GOT3 (cell line): Measurements from ENCODE around the gene PAN3.

Source experiments
- DNase-seq: peaks from one replicate; lab custom pipeline; 2025; ENCODE audit warnings: mixed read lengths; lab: John Stamatoyannopoulos, UW

PAN3 gene

GRCh38 chr13:28229522-28230411 lies 91.4 kb downstream of the PAN3 start:
- DNase-seq = no peak

DNA sequence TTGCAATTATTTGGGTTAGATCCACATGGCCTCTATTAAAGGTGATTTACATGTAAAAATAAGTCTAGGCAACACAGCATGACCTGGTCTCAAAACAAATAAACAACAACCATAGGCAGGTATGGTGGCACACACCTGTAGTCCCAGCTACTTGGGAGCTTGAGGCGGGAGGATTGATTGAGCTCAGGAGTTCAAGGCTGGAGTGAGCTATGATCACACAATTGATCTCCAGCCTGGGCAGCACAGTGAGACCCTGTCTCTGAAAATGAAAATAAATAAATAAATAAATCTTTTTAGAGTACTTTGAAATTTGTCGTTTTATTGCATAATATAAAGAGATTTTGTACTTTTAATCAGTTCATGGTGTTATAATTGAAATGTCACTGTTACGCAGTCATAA lies 93.3 kb downstream of the PAN3 start:
- DNase-seq = no peak

GRCh38 chr13:28237944-28238343 lies 99.6 kb downstream of the PAN3 start:
- DNase-seq = no peak

GRCh38 chr13:28239374-28239773 lies 101.0 kb downstream of the PAN3 start:
- no peak for DNase-seq

GRCh38 chr13:28245465-28245864 lies 107.1 kb downstream of the PAN3 start:
- no peak for DNase-seq

GRCh38 chr13:28246891-28247290 lies 108.5 kb downstream of the PAN3 start:
- no peak for DNase-seq

- DNase-seq = no peak
Observed at GRCh38 chr13:28248080-28248479, 109.7 kb downstream of the PAN3 start.

DNA sequence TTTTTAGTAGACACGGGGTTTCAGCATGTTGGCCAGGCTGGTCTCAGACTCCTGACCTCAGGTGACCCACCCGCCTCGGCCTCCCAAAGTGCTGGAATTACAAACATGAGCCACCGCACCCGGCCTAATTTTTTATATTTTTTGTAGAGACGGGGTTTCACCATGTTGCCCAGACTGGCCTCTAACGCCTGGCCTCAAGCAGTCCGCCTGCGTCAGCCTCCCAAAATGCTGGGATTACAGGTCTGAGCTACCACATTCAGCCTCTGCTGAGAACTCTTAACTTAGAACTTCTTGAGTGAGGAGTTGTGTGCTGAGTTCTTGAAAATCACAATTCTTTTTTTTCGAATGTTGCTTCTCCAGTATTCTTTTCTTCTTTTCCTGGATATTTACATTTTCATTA lies 112.2 kb downstream of the PAN3 start:
- no peak for DNase-seq

DNA sequence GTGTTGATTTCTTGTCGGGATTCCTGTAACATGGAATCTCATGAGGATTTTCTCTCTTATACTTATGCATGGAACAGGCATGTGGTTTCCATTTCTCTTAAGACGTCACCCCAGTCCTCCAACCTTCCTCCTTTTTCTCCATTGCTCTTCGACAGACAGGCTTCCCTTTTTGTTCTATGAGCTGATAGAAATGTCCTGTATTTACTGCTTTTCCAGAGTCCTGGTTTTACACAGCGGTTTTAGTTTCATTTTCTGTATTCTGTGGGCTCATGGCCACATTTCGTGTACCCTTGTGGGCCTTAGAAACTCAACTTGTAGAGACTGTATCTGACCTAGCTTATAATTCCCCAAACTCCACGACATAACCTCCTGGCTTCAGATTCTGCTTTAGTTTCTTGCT lies 113.1 kb downstream of the PAN3 start:
- no peak for DNase-seq

- no peak for DNase-seq
Observed at GRCh38 chr13:28252547-28252946, 114.2 kb downstream of the PAN3 start.

DNA sequence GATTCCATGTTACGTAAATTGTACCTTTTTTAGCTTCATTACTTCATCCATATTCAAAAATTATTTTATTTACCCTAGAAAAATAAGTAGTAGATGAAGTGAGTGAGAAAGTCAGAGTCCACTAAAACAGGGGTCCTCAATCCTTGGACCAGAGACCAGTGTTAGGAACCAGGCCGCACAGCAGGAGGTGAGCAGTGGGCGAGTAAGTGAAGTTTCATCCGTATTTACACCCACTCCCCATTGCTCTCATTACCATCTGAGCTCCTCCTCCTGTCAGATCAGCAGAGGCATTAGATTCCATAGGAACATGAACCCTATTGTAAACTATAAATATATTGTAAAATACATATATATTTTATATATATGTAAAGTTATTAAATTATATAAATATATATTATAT lies 119.0 kb downstream of the PAN3 start:
- no peak for DNase-seq

DNA sequence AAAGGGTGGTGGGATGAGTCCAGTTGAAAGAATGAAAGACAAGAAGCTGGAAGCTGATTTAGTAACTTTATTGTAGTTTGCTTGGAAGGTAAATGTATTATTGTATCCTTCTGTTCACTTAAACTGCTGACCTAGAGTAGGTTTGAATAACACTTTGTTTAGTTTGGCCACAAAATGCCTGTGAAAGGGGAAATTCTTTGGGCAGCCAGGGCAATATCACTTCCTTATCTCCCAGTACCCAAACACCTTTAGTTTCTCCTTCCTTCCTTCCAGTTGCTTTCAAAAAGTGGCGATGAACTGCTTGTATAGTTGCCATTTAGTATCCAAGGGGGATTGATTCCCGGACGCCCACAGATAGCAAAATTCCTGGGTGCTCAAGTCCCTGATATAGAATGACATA lies 120.1 kb downstream of the PAN3 start:
- DNase-seq = no peak

DNA sequence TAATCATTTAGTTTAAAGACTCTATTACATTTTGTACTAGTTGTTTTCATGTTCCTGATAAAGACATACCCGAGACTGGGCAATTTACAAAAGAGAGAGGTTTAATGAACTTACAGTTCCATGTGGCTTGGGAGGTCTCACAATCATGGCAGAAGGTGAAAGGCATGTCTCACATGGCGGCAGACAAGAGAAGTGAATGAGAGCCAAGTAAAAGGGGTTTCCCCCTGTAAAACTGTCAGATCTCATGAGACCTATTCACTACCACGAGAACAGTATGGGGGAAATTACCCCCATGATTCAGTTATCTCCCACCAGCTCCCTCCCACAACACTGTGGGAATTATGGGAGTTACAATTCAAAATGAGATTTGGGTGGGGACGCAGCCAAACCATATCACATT lies 129.2 kb downstream of the PAN3 start:
- DNase-seq = no peak

DNA sequence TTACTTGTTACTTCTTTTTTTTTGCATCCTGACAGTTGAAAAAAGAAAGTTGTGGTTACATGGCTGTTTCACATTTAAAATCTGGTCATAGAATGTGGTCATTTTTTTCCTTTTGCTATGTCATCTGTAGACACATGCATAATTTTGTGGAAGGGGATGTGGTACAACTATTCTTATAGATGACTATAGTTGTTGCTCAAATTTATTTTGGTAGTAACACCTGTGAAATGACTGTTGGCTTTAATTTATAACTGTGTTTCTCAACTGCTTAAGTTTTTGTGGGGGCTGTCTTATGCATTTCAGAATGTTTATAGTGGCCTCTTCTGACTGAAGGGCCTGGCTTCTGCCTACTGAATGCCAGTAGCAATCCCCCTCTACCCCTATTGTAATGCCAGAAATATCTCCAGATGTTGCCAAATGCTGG lies 130.5 kb downstream of the PAN3 start:
- no peak for DNase-seq

DNA sequence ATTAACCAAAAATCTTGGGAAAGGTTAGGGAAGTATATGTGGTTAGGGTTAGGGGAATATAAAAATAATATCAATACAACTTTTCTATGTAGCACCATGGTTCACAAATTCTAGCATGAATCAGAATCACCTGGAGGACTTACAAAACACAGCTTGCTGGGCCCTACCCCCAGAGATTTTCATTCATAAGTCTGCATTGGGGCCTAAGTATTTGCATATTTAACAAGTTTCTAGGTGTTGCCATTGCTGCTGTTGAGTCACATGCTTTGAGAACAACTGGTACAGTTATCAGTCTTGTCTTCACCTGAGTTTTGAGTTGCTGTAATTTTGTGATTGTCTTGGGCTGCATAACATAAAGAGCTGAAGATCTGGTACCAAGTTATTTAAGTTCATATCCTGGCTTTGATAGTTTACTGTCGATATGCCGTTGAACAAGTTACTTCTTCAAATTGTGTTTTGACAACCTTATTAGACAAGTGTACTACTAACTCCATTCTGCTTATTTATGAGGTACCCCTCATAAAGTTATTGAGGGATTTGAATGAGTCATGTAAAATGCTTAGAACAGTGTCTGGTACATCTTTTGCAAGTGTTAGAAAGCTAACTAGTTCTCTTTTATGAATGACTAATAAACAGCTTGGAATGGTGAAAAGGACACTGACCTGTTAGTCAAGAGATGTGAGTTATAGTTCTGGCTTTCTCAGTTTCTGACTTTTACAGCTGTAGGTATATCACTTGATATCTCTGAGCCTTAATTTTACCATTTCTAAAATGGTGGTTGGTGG lies 132.9 kb downstream of the PAN3 start:
- DNase-seq = no peak

DNA sequence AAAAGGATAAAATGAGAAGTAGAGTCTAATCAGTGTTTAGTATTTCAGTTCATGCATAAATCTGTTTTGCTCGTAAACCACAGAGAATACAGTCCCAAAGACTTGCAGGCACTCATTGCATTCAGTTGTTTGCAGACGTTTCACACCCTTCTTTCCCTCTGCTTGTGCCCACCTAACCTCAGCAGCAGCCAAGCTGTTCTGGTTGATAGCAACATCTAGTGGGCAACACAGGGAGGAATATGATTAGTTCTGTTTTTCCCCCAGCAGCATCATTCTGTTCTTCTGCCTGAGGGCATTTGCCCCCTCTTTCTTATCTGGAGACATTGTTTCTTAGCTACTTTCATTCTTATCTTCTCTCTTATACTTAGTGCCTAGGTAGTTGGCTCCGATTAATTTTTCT lies 135.6 kb downstream of the PAN3 start:
- no peak for DNase-seq

GRCh38 chr13:28282451-28282850 lies 144.1 kb downstream of the PAN3 start:
- no peak for DNase-seq

GRCh38 chr13:28283600-28283999 lies 145.3 kb downstream of the PAN3 start:
- no peak for DNase-seq

GRCh38 chr13:28286263-28286662 lies 147.9 kb downstream of the PAN3 start:
- no peak for DNase-seq

DNA sequence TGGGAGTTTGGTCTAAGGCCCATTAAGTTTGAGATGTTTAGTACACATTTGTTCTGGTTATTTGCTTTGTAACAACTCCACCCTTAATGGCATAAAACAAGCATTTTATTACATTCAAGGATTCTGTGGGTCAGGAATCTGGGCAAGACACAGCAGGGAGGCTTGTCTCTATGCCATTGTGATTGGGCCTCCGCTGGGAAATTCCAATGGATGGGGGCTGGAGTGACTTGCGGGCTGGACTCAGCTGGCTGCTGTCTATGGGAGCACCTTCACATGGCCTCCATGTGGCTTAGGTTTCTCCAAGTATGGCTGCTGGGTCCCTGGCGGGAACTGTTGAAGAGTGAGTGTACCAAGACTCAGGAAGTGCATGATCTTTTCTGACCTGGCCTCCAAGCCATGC lies 159.0 kb downstream of the PAN3 start:
- no peak for DNase-seq

- no peak for DNase-seq
Observed at GRCh38 chr13:28299916-28300315, 161.6 kb downstream of the PAN3 start.

DNA sequence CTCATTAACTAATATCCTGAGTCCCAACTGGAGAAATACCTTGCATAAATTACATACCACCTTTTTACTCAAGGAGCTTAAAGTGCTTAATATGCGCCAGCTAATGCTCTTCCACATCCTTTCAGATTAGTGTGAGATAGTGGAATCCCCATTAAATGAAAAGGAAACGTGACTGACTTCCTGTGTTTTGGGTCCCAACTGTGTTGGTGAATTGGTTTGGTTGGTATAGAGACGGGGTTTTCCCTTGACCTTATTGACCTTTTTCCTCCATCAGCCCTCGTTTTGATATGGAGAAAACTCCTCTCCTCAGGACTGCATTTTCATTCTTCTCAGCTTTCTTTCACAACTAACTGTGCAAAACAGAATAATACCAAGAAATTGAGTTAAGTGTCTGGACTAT lies 163.5 kb downstream of the PAN3 start:
- DNase-seq = no peak

GRCh38 chr13:28306325-28306724 lies 168.0 kb downstream of the PAN3 start:
- DNase-seq = no peak
